Measurements from ENCODE around the gene TENM3. TPM values are rescaled to one million over a fixed set of nuclear protein-coding genes. Genes with fewer than 3 reads are reported as not detected.

The TENM3 gene
- polyA plus RNA-seq, 3 donors = 1.8 to 10.3 (median 2.3) TPM

- 78 to 95% (median 80%) methylated on average over 2 of the region's 2 CpGs for WGBS, 3 donors
- no peak overlapping the region for H3K27ac ChIP-seq (ENCODE audit: low read depth, low read length)
These were observed 345.9 kb downstream of the TENM3 start for GRCh38 chr4:182589100-182589499.

- 70 to 83% (median 74%) methylated on average over 7 of the region's 7 CpGs for WGBS, 3 donors
- no peak overlapping the region for H3K27ac ChIP-seq (ENCODE audit: low read depth, low read length)
These were observed 350.2 kb downstream of the TENM3 start for GRCh38 chr4:182593402-182593801.

GRCh38 chr4:182593864-182594263 lies 350.7 kb downstream of the TENM3 start:
- 58 to 72% (median 66%) methylated on average over 1 of the region's 1 CpG for WGBS, 3 donors
- no peak overlapping the region for H3K27ac ChIP-seq (ENCODE audit: low read depth, low read length)

- no peak overlapping the region for H3K27ac ChIP-seq (ENCODE audit: low read depth, low read length)
- 67 to 78% (median 69%) methylated on average over 2 of the region's 2 CpGs for WGBS, 3 donors
These were observed 356.9 kb downstream of the TENM3 start for GRCh38 chr4:182600093-182600492.

GRCh38 chr4:182600856-182601255 lies 357.7 kb downstream of the TENM3 start:
- 83 to 91% (median 86%) methylated on average over 8 of the region's 8 CpGs for WGBS, 3 donors
- no peak overlapping the region for H3K27ac ChIP-seq (ENCODE audit: low read depth, low read length)

GRCh38 chr4:182604161-182604622 lies 361.0 kb downstream of the TENM3 start:
- WGBS, 3 donors = 45 to 69% (median 56%) methylated on average over 2 of the region's 2 CpGs

GRCh38 chr4:182604953-182605352 lies 361.8 kb downstream of the TENM3 start:
- 80 to 90% (median 85%) methylated on average over 4 of the region's 4 CpGs for WGBS, 3 donors
- H3K27ac ChIP-seq (ENCODE audit: low read depth, low read length) = no peak overlapping the region

More at GRCh38 chr4:182604161-182604622, 361.0 kb downstream of the TENM3 start:
- no peak overlapping the region for H3K27ac ChIP-seq (ENCODE audit: low read depth, low read length)

- no peak overlapping the region for H3K27ac ChIP-seq (ENCODE audit: low read depth, low read length)
- WGBS, 3 donors = 96 to 97% (median 97%) methylated on average over 23 of the region's 23 CpGs
These were observed 365.3 kb downstream of the TENM3 start for GRCh38 chr4:182608525-182608924.

GRCh38 chr4:182616476-182616875 lies 373.3 kb downstream of the TENM3 start:
- 75 to 94% (median 82%) methylated on average over 4 of the region's 4 CpGs for WGBS, 3 donors
- no peak overlapping the region for H3K27ac ChIP-seq (ENCODE audit: low read depth, low read length)

- H3K27ac ChIP-seq (ENCODE audit: low read depth, low read length) = no peak overlapping the region
- 75 to 89% (median 78%) methylated on average over 5 of the region's 5 CpGs for WGBS, 3 donors
These were observed 376.5 kb downstream of the TENM3 start for GRCh38 chr4:182619660-182620059.

- WGBS, 3 donors = 72 to 87% (median 81%) methylated on average over 10 of the region's 10 CpGs
- no peak overlapping the region for H3K27ac ChIP-seq (ENCODE audit: low read depth, low read length)
These were observed 377.1 kb downstream of the TENM3 start for GRCh38 chr4:182620111-182620980.

GRCh38 chr4:182624281-182624680 lies 381.1 kb downstream of the TENM3 start:
- no peak overlapping the region for H3K27ac ChIP-seq (ENCODE audit: low read depth, low read length)
- 87 to 97% (median 89%) methylated on average over 8 of the region's 8 CpGs for WGBS, 3 donors

- WGBS, 3 donors = 90 to 94% (median 90%) methylated on average over 16 of the region's 16 CpGs
These were observed 382.0 kb downstream of the TENM3 start for GRCh38 chr4:182625193-182625592.

GRCh38 chr4:182627996-182628395 lies 384.8 kb downstream of the TENM3 start:
- no peak overlapping the region for H3K27ac ChIP-seq (ENCODE audit: low read depth, low read length)

More at GRCh38 chr4:182625193-182625592, 382.0 kb downstream of the TENM3 start:
- no peak overlapping the region for H3K27ac ChIP-seq (ENCODE audit: low read depth, low read length)

GRCh38 chr4:182628544-182628943 lies 385.3 kb downstream of the TENM3 start:
- no peak overlapping the region for H3K27ac ChIP-seq (ENCODE audit: low read depth, low read length)
- WGBS, 3 donors = 82 to 84% (median 82%) methylated on average over 6 of the region's 6 CpGs

More at GRCh38 chr4:182627996-182628395, 384.8 kb downstream of the TENM3 start:
- 44 to 79% (median 71%) methylated on average over 6 of the region's 6 CpGs for WGBS, 3 donors

- H3K27ac ChIP-seq (ENCODE audit: low read depth, low read length) = no peak overlapping the region
- 91 to 94% (median 91%) methylated on average over 3 of the region's 3 CpGs for WGBS, 3 donors
These were observed 385.9 kb downstream of the TENM3 start for GRCh38 chr4:182629096-182629495.

- 53 to 81% (median 74%) methylated on average over 3 of the region's 3 CpGs for WGBS, 3 donors
- H3K27ac ChIP-seq (ENCODE audit: low read depth, low read length) = no peak overlapping the region
These were observed 397.3 kb downstream of the TENM3 start for GRCh38 chr4:182640491-182640890.

GRCh38 chr4:182640932-182641331 lies 397.7 kb downstream of the TENM3 start:
- WGBS, 3 donors = 35 to 80% (median 73%) methylated on average over 8 of the region's 8 CpGs
- H3K27ac ChIP-seq (ENCODE audit: low read depth, low read length) = no peak overlapping the region

GRCh38 chr4:182642831-182643230 lies 399.6 kb downstream of the TENM3 start:
- 44 to 79% (median 46%) methylated on average over 2 of the region's 2 CpGs for WGBS, 3 donors
- no peak overlapping the region for H3K27ac ChIP-seq (ENCODE audit: low read depth, low read length)

Data from adipose tissue (tissue), 3 donors.